PFSK-1 (cell line): ENCODE results near the gene LDLRAD2.

ENCODE experiments used
- FOXP2 ChIP-seq: optimal IDR thresholded peaks from 2 replicates; pipeline ENCODE3; 2011; ENCODE audit warnings: borderline replicate concordance, control low read depth, inconsistent platforms; ENCODE audit not compliant: insufficient read depth; ENCODE audit errors: extremely low read length, extremely low read depth
- POLR2AphosphoS5 ChIP-seq: IDR thresholded peaks from 2 replicates; pipeline ENCODE4 v1.6.1; 2012; ENCODE audit warnings: low read depth, mild to moderate bottlenecking, control low read depth, low read length, moderate library complexity
- REST ChIP-seq, 2 experiments: IDR thresholded peaks; 2 replicates each; pipeline versions ENCODE4 v1.6.1 to v1.8.0; 2011 to 2012; ENCODE audit warnings: low read depth in 2 of 2, low read length in 2 of 2, control low read depth in 1 of 2, inconsistent platforms in 1 of 2, mild to moderate bottlenecking in 1 of 2, moderate library complexity in 1 of 2; ENCODE audit not compliant: insufficient read depth in 1 of 2
- SIN3A ChIP-seq: IDR thresholded peaks from 2 replicates; pipeline ENCODE4 v1.6.1; 2012; ENCODE audit warnings: mild to moderate bottlenecking, low read length, moderate library complexity, borderline replicate concordance; ENCODE audit not compliant: insufficient read depth
- TAF1 ChIP-seq: IDR thresholded peaks from 2 replicates; pipeline ENCODE4 v1.6.1; 2012; ENCODE audit warnings: low read length, control low read depth, borderline replicate concordance; ENCODE audit not compliant: insufficient read depth

Gene LDLRAD2

GRCh38 chr1:21871943-21872342 is 59.9 kb downstream of the LDLRAD2 start:
- TF ChIP-seq REST (IDR thresholded peaks at IDR 0.05; ENCODE audit: insufficient read depth in 1 of 2, low read depth in 2 of 2, low read length in 2 of 2) (no peak), FOXP2 (no peak), SIN3A (no peak), TAF1 (no peak), POLR2AphosphoS5 (no peak)

GRCh38 chr1:21872445-21873079 is 60.5 kb downstream of the LDLRAD2 start:
- TF ChIP-seq POLR2AphosphoS5 (no peak), FOXP2 (no peak), REST (IDR thresholded peaks at IDR 0.05; ENCODE audit: insufficient read depth in 1 of 2, low read depth in 2 of 2, low read length in 2 of 2) (no peak), TAF1 (no peak), SIN3A (no peak)

- TF ChIP-seq FOXP2 (no peak), REST (IDR thresholded peaks at IDR 0.05; ENCODE audit: insufficient read depth in 1 of 2, low read depth in 2 of 2, low read length in 2 of 2) (no peak), TAF1 (no peak), SIN3A (no peak)
Observed at GRCh38 chr1:21873174-21873573, 61.1 kb downstream of the LDLRAD2 start.

- TF ChIP-seq TAF1: no peak
- no peak for TF ChIP-seq POLR2AphosphoS5
- no peak for TF ChIP-seq FOXP2
- no peak for TF ChIP-seq REST (IDR thresholded peaks at IDR 0.05; ENCODE audit: insufficient read depth in 1 of 2, low read depth in 2 of 2, low read length in 2 of 2)
- no peak for TF ChIP-seq SIN3A
Observed at GRCh38 chr1:21873761-21874160, 61.7 kb downstream of the LDLRAD2 start.
